Nephron progenitor cell (in vitro differentiated cells): ENCODE measurements around the gene ADH1B.
"Not testable (repeated sequence)": the region's sequence is repeated elsewhere in the genome, so short reads cannot be mapped to it uniquely, and the experiment has no call there.

Experiments
- DNase-seq: peaks from one replicate; pipeline ENCODE4 v3.0.0; 2021
- H3K27ac Mint-ChIP-seq: 2 replicates; pipeline ENCODE4 v1.8.0; 2021; ENCODE audit warnings: mild to moderate bottlenecking, moderate library complexity, mixed read lengths
- H3K27me3 Mint-ChIP-seq: 2 replicates; pipeline ENCODE4 v1.8.0; 2021; ENCODE audit warnings: mild to moderate bottlenecking, low read depth, mixed read lengths; ENCODE audit not compliant: poor library complexity
- H3K36me3 Mint-ChIP-seq: 2 replicates; pipeline ENCODE4 v1.8.0; 2021; ENCODE audit warnings: low read depth, mixed read lengths
- H3K4me1 Mint-ChIP-seq: 2 replicates; pipeline ENCODE4 v1.8.0; 2021; ENCODE audit warnings: mixed read lengths
- H3K4me3 Mint-ChIP-seq: 2 replicates; pipeline ENCODE4 v1.8.0; 2021; ENCODE audit warnings: mild to moderate bottlenecking, moderate library complexity, mixed read lengths
- H3K9me3 Mint-ChIP-seq: 2 replicates; pipeline ENCODE4 v1.8.0; 2021; ENCODE audit warnings: mild to moderate bottlenecking, moderate library complexity, mixed read lengths
- TF ChIP-seq, protein P1 (sequence below): fragments of 200-600 bp; sonication (generic); IDR thresholded peaks from 2 replicates; pipeline ENCODE4 v1.5.0; 2021; ENCODE audit warnings: antibody characterized with exemption

ADH1B gene

DNA sequence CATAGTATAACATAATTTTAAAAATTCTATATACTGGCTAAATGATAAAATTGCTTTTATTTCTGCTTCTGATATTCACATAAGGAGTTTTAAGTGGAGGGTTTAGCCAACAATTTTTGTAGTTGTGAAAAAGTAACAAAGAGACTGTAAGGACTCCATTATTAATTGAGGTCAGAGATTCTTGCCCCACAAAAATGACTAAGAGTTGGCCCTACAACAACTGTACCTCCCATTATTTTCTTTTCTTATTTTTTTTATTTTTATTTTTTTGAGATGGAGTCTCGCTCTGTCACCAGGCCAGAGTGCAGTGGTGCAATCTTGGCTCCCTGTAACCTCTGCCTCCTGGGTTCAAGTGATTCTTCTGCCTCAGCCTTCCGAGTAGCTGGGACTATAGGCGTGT lies 9.4 kb upstream of the ADH1B start:
- TF ChIP-seq, protein P1, sequence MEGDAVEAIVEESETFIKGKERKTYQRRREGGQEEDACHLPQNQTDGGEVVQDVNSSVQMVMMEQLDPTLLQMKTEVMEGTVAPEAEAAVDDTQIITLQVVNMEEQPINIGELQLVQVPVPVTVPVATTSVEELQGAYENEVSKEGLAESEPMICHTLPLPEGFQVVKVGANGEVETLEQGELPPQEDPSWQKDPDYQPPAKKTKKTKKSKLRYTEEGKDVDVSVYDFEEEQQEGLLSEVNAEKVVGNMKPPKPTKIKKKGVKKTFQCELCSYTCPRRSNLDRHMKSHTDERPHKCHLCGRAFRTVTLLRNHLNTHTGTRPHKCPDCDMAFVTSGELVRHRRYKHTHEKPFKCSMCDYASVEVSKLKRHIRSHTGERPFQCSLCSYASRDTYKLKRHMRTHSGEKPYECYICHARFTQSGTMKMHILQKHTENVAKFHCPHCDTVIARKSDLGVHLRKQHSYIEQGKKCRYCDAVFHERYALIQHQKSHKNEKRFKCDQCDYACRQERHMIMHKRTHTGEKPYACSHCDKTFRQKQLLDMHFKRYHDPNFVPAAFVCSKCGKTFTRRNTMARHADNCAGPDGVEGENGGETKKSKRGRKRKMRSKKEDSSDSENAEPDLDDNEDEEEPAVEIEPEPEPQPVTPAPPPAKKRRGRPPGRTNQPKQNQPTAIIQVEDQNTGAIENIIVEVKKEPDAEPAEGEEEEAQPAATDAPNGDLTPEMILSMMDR, result no peak
- DNase-seq, result no peak
- no peaks in the 10 kb centered on the region for H3K27me3 Mint-ChIP-seq

DNA sequence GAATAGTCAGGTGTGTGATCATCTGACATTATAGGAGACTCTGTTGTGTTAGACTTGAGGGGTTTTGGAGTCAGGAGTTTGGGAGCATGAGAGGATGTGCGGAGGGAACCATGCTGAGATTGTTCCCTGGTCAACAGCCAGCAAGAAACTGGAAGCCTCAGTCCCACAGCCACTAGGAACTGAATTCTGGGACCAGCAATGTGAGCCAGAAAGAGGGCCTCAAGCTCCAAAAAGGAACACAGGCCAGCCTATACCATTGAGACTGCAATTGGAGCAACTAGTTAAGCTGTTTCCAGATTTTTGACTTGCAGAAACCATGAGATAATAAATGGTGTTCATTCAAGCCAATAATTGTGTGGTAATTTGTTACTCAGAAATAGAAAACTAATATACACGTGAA lies 8.7 kb upstream of the ADH1B start:
- no peaks in the 10 kb centered on the region for H3K36me3 Mint-ChIP-seq
- H3K4me3 Mint-ChIP-seq, result no peak overlapping the region
- no peaks in the 10 kb centered on the region for H3K4me1 Mint-ChIP-seq
- H3K27me3 Mint-ChIP-seq, result no peaks in the 10 kb centered on the region
- peaks cover 14% of the 10 kb centered on the region for H3K9me3 Mint-ChIP-seq
- TF ChIP-seq, protein P1, result no peak
- no peak for DNase-seq
- H3K27ac Mint-ChIP-seq, result no peak overlapping the region

More for the DNA sequence above, 9.4 kb upstream of the ADH1B start:
- no peak overlapping the region for H3K27ac Mint-ChIP-seq
- peaks cover 14% of the 10 kb centered on the region for H3K9me3 Mint-ChIP-seq
- no peaks in the 10 kb centered on the region for H3K4me1 Mint-ChIP-seq
- H3K4me3 Mint-ChIP-seq, result no peak overlapping the region
- no peaks in the 10 kb centered on the region for H3K36me3 Mint-ChIP-seq

DNA sequence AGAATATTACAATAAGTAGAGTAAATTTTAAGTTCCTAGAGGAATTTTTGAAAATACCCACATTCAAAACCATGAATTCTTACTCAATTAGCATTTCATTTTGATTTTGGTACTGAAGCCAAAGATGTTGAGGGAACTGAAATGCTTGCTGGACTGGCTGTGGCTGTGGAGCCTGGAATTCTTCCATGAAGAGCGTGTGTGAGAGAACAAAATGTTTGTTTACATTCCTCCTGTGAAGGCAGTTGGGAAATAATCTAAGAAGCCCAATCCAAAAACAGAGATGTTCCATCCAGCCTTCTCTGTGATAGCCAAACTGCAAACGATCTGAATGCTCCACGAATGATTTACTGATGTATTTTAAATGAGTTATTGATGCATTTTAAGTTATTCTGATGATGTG lies 3.8 kb upstream of the ADH1B start:
- TF ChIP-seq, protein P1, result no peak
- Mint-ChIP-seq H3K27me3 (no peaks in the 10 kb centered on the region), H3K9me3 (peaks cover 14% of the 10 kb centered on the region), H3K4me3 (no peak overlapping the region), H3K36me3 (no peaks in the 10 kb centered on the region), H3K4me1 (no peaks in the 10 kb centered on the region), H3K27ac (no peak overlapping the region)
- DNase-seq, result no peak

DNA sequence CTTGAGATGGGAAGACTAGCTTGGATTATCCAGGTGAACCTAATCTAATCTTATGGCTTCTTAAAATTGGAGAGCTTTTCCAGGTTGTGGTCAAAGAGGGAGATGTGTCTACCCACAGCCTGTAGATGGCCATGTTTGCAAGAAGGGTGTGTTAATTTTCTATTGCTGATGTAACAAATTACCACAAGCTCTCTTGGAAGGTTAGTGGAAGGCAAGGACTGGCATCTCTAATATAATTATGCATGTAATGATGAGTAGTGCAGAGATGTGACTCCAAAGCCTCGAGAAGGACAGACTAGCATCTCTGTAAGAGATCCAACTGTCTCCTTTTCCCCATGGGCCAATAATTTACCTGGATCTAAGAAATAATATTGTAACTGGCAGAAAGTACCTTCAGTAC lies 3.2 kb upstream of the ADH1B start:
- Mint-ChIP-seq H3K9me3 (peaks cover 14% of the 10 kb centered on the region), H3K36me3 (no peaks in the 10 kb centered on the region), H3K4me3 (no peak overlapping the region), H3K27me3 (no peaks in the 10 kb centered on the region), H3K27ac (no peak overlapping the region), H3K4me1 (no peaks in the 10 kb centered on the region)
- TF ChIP-seq, protein P1, result no peak
- DNase-seq, result no peak

DNA sequence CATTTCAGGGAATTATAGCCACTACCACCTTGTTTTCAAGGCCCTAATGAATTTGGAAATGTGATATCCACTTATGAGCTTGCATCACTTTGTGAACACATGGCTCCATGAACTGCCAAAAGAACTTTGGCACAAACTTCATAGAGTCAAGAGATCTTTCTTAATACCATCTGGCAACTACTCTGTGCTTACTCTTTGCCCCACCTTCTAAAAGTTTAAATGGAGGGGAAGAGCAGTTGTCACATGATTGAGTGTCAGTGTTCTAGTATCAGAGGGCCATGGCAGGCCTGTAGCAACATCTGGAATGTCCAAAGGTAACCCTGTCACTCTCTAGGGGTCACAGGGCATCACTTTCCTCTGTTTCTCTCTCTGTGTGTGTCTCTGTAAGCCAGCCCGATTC lies 2.6 kb upstream of the ADH1B start:
- Mint-ChIP-seq H3K4me3 (no peak overlapping the region), H3K27ac (no peak overlapping the region), H3K9me3 (peaks cover 14% of the 10 kb centered on the region), H3K27me3 (no peaks in the 10 kb centered on the region), H3K36me3 (no peaks in the 10 kb centered on the region), H3K4me1 (no peaks in the 10 kb centered on the region)
- DNase-seq, result no peak
- TF ChIP-seq, protein P1, result no peak

DNA sequence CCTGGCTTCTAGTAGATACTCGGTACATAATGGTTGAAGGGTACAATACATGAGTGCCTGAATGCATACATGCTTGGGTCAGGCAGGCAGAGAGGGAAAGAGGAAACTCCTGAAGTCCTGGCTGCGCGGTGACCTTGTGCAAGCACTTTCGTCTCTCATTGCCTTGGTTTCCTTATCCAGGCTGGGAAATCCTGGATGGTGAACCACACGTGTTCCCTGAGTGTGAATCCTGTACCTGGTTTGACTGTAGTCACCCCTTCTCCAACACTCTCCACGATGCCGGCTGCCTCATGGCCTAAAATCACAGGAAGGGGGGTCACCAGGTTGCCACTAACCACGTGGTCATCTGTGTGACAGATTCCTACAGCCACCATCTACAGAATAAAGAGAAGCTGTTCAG lies 3.4 kb downstream of the ADH1B start:
- H3K36me3 Mint-ChIP-seq, H3K9me3 Mint-ChIP-seq, H3K27ac Mint-ChIP-seq, DNase-seq, H3K4me1 Mint-ChIP-seq, H3K4me3 Mint-ChIP-seq, H3K27me3 Mint-ChIP-seq: not testable (repeated sequence)
